ENCODE data around the gene BLOC1S3. TPM values are rescaled to one million over a fixed set of nuclear protein-coding genes. Genes with fewer than 3 reads are reported as not detected.
A peak's percentile ranks its signal among the peaks of the same experiment; 100 is the strongest.

The BLOC1S3 gene
- total and polyA plus RNA-seq, 2 of the 13 experiments (the other 11 are each of a cell fraction or from before 2014, with no cell fraction given): 4.3 to 4.8 TPM

- TF ChIP-seq ZNF280D (CRISPR knock-in tag; IDR thresholded peaks at IDR 0.05) (no peak), ZNF780A (CRISPR knock-in tag; IDR thresholded peaks at IDR 0.05) (no peak), MXD4 (CRISPR knock-in tag; IDR thresholded peaks at IDR 0.05) (no peak), ZNF296 (CRISPR knock-in tag; conservative IDR thresholded peaks at IDR 0.05) (no peak), POGK (CRISPR knock-in tag; conservative IDR thresholded peaks at IDR 0.05) (0 out of 2 replicates have a peak, but pooled peaks have one; percentile 60), DPF2 (CRISPR knock-in tag; IDR thresholded peaks at IDR 0.05; ENCODE audit: borderline replicate concordance, low read depth) (no peak), TOE1 (CRISPR knock-in tag; IDR thresholded peaks at IDR 0.05) (no peak), RELA (CRISPR knock-in tag; IDR thresholded peaks at IDR 0.05) (no peak), ELF3 (CRISPR knock-in tag; IDR thresholded peaks at IDR 0.05) (no peak), KLF13 (CRISPR knock-in tag; IDR thresholded peaks at IDR 0.05) (no peak), ZNF879 (CRISPR knock-in tag; IDR thresholded peaks at IDR 0.05) (no peak), CHCHD3 (CRISPR knock-in tag; IDR thresholded peaks at IDR 0.05) (no peak), ZNF563 (CRISPR knock-in tag; IDR thresholded peaks at IDR 0.05) (peak; percentile 49; the same call in 1 of the 2 replicates), TFDP1 (CRISPR knock-in tag; IDR thresholded peaks at IDR 0.05; ENCODE audit: borderline replicate concordance) (no peak)
- TF ChIP-seq, protein P1, sequence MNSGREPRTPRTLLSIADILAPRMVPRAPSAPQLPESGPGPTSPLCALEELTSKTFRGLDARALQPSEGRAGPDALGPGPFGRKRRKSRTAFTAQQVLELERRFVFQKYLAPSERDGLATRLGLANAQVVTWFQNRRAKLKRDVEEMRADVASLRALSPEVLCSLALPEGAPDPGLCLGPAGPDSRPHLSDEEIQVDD (CRISPR knock-in tag; IDR thresholded peaks at IDR 0.05; ENCODE audit: borderline replicate concordance): no peak
- TF ChIP-seq, protein P2, sequence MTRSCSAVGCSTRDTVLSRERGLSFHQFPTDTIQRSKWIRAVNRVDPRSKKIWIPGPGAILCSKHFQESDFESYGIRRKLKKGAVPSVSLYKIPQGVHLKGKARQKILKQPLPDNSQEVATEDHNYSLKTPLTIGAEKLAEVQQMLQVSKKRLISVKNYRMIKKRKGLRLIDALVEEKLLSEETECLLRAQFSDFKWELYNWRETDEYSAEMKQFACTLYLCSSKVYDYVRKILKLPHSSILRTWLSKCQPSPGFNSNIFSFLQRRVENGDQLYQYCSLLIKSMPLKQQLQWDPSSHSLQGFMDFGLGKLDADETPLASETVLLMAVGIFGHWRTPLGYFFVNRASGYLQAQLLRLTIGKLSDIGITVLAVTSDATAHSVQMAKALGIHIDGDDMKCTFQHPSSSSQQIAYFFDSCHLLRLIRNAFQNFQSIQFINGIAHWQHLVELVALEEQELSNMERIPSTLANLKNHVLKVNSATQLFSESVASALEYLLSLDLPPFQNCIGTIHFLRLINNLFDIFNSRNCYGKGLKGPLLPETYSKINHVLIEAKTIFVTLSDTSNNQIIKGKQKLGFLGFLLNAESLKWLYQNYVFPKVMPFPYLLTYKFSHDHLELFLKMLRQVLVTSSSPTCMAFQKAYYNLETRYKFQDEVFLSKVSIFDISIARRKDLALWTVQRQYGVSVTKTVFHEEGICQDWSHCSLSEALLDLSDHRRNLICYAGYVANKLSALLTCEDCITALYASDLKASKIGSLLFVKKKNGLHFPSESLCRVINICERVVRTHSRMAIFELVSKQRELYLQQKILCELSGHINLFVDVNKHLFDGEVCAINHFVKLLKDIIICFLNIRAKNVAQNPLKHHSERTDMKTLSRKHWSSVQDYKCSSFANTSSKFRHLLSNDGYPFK (CRISPR knock-in tag; IDR thresholded peaks at IDR 0.05; ENCODE audit: borderline replicate concordance): no peak
- TF ChIP-seq, protein P3, sequence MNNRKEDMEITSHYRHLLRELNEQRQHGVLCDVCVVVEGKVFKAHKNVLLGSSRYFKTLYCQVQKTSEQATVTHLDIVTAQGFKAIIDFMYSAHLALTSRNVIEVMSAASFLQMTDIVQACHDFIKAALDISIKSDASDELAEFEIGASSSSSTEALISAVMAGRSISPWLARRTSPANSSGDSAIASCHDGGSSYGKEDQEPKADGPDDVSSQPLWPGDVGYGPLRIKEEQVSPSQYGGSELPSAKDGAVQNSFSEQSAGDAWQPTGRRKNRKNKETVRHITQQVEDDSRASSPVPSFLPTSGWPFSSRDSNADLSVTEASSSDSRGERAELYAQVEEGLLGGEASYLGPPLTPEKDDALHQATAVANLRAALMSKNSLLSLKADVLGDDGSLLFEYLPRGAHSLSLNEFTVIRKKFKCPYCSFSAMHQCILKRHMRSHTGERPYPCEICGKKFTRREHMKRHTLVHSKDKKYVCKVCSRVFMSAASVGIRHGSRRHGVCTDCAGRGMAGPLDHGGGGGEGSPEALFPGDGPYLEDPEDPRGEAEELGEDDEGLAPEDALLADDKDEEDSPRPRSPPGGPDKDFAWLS (CRISPR knock-in tag; IDR thresholded peaks at IDR 0.05; ENCODE audit: borderline replicate concordance): no peak
These were observed 698 bp downstream of the BLOC1S3 start (continued) for GRCh38 chr19:45179072-45179891.

Data from HepG2 (cell line).